HG03103 (cell line): ENCODE results near the gene CSNK1G1.
"Not testable (repeated sequence)": the region's sequence is repeated elsewhere in the genome, so short reads cannot be mapped to it uniquely, and the experiment has no call there.

ENCODE experiments used
- ATAC-seq: cut with Tn5 transposase; IDR thresholded peaks from one replicate; pipeline ENCODE4 v1.9.1; 2021; ENCODE audit warnings: low read depth; ENCODE audit not compliant: unreplicated experiment

The CSNK1G1 gene

DNA sequence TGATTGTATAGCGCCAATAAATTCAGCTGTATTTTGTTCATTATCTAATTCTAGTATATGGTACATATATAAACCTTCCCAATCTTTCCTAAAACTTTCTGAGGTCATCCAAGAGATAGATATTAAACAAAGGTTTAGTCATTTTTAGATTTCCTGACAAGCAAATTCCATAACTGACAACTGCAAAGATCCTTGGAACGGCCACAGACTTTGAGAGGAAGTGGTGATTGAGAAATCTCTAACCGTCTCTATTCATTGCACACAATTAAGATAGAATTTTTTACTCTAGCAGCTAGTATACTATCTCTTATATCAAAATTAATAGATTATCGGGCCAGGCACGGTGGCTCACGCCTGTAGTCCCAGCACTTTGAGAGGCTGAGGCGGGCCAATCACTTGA is 4.7 kb downstream of the CSNK1G1 start:
- no peak for ATAC-seq

DNA sequence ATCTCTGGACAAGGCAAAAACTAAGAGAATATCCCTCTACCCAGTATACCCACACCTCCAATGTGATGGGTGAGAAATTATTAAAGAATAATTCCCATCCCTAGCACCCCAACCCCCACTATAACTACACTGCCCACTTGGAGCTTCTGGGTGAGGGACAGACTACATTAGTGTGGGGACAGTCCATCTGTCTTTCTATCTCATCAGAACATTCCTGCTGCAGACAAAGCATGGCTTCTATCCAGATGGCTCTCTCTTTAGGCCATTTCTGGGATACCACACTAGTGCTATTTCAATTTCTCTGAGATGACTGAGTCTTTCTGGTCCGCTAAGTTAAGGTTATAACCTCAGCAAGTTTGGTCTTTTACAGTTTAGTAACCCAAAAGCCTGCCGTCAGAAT is 6.6 kb downstream of the CSNK1G1 start:
- no peak for ATAC-seq

DNA sequence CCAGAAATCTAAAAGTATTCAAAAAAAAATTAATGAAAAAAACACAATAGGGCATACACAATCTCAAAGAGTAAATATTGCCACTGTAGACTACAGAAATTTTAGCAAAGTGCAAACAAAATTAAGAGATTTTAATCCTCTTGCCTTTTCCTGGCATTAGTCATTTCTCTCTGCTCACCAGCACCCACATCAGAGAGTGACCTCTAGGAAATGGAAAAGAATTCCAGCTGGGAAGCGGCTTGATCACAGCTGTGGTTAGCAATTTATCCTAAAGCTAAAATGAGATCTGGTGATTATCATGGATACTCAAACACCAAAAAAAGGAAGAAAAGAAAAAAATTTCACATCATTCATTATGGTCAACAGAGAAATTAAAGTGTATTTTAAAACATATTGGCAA is 7.5 kb downstream of the CSNK1G1 start:
- no peak for ATAC-seq

DNA sequence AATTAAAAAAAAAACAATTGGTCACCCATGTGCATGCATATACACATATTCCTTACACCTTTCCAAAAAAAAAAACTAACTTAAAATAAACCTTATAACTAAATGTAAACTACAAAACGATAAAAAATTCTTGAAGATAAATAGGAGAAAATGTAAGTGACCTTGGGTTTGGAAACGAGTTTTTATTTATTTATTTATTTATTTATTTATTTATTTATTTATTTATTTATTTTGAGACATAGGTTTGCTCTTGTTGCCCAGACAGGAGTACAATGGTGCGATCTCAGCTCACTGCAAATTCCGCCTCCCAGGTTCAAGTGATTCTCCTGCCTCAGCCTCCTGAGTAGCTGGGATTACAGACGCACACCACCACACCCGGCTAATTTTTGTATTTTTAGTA is 9.7 kb downstream of the CSNK1G1 start:
- ATAC-seq, result not testable (repeated sequence)

DNA sequence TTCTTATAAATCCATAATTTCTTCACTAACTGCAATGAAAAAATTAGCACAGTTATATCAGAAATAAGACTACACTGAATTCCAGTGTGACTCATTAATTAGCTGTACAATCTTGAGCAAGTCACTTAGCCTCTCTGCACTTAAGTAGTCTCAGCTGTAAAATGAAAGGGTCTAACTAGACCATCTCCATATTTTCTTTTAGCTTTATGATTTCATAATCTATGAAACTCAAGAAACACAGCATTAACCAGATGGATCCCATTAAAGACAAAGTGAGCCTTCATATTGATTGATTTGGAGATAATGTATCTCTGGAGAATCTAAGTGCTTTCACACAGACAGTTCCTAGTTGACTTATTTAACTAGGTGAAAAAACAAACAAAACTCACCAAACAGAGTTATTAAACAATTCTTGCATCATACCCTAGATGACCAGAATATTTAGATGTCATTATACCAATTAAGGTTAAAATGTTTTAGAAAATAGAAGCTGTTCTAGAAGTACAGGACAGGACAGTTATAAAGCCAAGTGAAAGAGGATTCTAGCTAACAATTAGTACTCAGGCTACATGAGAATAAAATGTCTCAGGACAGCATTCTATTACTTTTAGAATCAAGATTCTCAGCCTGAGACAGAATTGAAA is 11.2 kb downstream of the CSNK1G1 start:
- ATAC-seq, result no peak

- ATAC-seq, result no peak
These were observed 12.1 kb downstream of the CSNK1G1 start for GRCh38 chr15:64343841-64344240.

DNA sequence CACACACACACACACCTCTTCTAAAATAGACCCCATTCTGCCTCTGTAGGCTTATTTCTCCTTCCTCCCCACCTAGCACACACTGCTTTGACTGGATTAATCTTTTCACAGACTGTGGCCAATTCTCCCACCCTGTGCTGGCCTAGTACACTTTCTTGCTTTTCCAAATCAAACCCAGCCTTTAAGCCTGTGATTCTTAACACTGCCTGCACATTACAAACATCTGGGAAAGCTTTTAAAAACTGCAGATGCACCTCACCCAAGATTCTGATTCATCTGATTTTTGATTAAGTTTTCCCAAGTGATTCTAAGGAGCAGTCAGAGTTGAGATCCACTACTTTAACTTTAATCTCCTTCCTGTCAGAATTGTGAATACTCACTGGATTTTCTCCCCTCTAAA is 12.8 kb downstream of the CSNK1G1 start:
- no peak for ATAC-seq

DNA sequence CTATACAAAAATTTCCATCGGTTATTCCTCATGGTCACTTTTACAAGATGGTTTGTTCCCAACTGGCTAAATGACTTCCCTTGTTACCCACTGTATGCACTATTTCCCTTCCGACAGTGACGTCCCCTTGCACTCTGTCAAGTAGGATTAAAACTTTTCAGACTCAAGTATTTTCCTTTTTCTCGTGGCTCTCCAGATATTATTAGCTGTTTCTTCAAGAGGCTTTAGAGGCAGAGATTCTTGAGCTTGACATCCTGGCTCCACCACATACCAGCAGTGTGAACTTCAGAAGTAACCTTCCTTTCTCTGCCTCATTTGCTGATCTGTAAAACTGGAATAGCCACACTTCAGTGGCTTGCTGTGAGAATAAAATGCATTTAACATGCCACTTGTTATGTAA is 14.0 kb downstream of the CSNK1G1 start:
- no peak for ATAC-seq

DNA sequence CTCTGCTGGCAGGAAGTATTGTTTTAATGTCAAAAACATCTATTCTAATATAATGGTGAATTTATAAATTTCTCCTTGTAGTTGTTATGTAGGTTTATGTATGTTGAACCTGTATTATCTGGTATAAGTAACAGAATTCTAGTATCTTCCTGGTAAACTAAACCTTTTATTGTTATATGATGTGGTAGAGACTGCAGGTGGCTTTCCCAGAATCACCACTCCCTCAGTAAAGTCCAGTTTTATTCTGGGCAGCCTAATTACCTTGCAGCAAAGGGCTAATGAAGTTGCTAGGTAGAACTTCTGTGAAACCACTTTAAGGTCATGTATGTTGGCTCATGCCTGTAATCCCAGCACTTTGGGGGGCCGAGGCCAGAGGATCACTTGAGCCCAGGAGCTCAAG is 15.6 kb downstream of the CSNK1G1 start:
- no peak for ATAC-seq

GRCh38 chr15:64337761-64338160 is 18.2 kb downstream of the CSNK1G1 start:
- no peak for ATAC-seq

DNA sequence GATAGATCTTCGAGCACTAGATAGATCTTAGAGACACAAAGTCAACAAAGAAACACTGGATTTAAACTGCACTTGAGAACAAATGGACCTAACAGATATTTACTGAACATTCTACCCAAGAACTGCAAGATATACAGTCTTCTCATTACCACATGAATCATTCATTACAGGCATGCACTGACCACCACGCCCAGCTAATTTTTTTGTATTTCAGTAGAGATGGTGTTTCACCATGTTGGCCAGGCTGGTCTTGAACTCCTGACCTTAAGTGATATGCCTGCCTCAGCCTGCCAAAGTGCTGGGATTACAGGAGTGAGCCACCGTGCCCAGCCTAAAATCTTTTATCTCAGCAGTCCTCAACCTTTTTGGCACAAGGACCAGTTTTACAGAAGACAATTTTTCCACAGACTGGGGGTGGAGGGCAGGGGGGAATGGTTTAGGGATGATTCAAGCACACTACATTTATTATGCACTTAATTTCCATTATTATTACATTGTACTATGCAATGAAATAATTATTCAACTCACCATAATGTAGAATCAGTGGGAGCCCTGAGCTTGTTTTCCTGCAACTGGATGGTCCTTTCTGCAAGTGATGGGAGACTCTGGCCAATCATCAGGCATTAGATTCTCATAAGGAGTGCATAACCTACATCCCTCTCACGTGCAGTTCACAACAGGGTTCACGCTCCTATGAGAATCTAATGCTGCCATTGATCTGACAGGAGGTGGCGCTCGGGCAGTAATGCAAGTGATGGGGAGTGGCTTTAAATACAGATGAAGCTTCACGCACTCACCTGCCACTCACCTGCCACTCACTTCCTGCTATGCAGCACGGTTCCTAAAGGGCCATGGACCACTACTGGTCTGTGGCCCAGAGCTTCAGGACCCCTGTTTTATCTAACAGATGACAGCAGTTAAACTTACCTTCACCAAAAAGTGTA is 21.7 kb downstream of the CSNK1G1 start:
- no peak for ATAC-seq

- no peak for ATAC-seq
These were observed 22.5 kb downstream of the CSNK1G1 start for GRCh38 chr15:64333516-64333915.

- ATAC-seq, result not testable (repeated sequence)
These were observed 24.3 kb downstream of the CSNK1G1 start for GRCh38 chr15:64331668-64332067.

DNA sequence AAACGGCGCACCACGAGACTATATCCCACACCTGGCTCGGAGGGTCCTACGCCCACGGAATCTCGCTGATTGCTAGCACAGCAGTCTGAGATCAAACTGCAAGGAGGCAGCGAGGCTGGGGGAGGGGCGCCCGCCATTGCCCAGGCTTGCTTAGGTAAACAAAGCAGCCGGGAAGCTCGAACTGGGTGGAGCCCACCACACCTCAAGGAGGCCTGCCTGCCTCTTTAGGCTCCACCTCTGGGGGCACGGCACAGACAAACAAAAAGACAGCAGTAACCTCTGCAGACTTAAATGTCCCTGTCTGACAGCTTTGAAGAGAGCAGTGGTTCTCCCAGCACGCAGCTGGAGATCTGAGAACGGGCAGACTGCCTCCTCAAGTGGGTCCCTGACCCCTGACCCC is 29.0 kb downstream of the CSNK1G1 start:
- not testable (repeated sequence) for ATAC-seq

DNA sequence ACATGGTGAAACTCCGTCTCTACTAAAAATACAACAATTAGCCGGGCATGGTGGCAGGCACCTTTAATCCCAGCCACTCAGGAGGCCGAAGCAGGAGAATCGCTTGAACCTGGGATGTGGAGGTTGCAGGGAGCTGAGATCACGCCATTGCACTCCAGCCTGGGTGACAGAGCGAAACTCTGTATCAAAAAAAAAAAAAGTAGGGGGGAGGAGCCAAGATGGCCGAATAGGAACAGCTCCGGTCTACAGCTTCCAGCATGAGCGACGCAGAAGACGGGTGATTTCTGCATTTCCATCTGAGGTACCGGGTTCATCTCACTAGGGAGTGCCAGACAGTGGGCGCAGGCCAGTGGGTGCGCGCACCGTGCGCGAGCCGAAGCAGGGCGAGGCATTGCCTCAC is 29.5 kb downstream of the CSNK1G1 start:
- ATAC-seq, result not testable (repeated sequence)

GRCh38 chr15:64324165-64324877 is 31.7 kb downstream of the CSNK1G1 start:
- no peak for ATAC-seq

DNA sequence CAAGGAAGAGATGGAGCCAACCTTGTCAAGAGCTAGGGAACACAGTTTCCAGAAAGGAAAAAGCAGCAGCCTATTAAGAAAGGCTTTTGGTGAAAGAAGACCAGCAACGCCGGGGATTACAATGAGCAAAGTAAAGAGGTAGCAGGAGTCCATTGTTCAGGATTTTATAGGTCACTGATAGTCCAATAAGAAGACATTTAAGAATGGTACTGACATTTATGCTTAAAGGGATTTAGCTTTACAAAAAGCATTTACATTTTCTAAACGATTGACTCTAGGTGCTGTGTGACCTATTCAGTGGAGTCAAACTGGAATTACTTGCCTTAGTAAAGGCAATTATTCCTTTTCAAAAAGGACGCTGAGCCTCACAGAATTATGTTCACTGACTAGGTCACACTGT is 40.8 kb downstream of the CSNK1G1 start:
- no peak for ATAC-seq

- no peak for ATAC-seq
These were observed 41.5 kb downstream of the CSNK1G1 start for GRCh38 chr15:64314456-64314855.

DNA sequence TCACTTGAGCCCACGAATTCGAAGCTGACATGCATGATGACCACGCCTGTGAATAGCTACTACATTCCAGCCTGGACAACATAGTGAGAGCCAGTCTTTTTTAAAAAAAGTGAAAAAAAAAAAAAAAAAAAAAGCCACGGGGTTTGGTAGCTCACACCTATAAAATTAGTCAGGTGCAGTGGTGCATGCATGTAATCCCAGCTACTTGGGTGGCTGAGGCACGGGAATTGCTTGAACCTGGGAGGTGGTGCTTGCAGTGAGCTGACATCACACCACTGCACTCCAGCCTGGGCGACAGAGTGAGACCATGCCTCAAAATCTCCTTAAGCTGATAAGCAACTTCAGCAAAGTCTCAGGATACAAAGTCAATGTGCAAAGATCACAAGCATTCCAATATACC is 44.4 kb downstream of the CSNK1G1 start:
- ATAC-seq, result no peak

DNA sequence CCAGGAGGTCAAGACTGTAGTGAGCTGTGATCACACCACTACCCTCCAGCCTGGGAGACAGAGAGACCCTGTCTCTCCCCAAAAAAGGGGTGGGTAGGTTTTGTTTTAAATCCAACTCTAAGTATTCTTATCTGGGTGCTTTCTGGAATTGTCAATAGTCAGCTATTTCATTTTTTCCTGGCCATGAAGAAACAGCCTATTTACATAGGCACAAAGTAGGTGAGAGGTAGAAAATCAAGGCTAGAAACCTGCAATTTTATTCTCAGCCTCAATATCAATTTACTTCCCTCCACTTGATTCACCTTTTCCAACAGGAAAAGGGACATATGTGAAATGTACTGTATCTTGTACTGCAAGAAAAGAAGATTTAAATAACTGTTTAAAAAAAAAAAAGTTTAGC is 45.9 kb downstream of the CSNK1G1 start:
- no peak for ATAC-seq

GRCh38 chr15:64305261-64305660 is 50.7 kb downstream of the CSNK1G1 start:
- ATAC-seq, result no peak
